H54 (cell line): Measurements from ENCODE around the gene PFKL.

Experiments
- DNase-seq: peaks from one replicate; pipeline ENCODE4 v3.0.0; 2011; ENCODE audit warnings: low spot score, mixed read lengths; ENCODE audit not compliant: insufficient read length
- FAIRE-seq: peaks from 3 replicates; lab custom pipeline; 2011; peaks lifted over from hg19 to GRCh38; lab: Jason Lieb, UNC
- POLR2A ChIP-seq: IDR thresholded peaks from 2 replicates; pipeline ENCODE4 v1.6.1; 2011; ENCODE audit warnings: low read depth, mild to moderate bottlenecking, low read length

PFKL gene

GRCh38 chr21:44299458-44300261 is at the start of gene PFKL:
Gene PFKL (plus strand): TSS chr21:44300053. CDS start chr21:44300106, 53 bp downstream.
- TF ChIP-seq POLR2A, result peak; percentile 90
- DNase-seq (peak; percentile 98), FAIRE-seq (no peak)

GRCh38 chr21:44253832-44254710 is 45.8 kb upstream of the PFKL start:
- DNase-seq, result no peak
- no peak for TF ChIP-seq POLR2A
- no peak for FAIRE-seq

- DNase-seq (peak; percentile 51), FAIRE-seq (no peak)
- no peak for TF ChIP-seq POLR2A
These were observed 44.3 kb upstream of the PFKL start for GRCh38 chr21:44255511-44255981.

GRCh38 chr21:44258056-44258725 is 41.7 kb upstream of the PFKL start:
- FAIRE-seq (no peak), DNase-seq (no peak)
- TF ChIP-seq POLR2A, result no peak

- no peak for DNase-seq
- no peak for FAIRE-seq
- no peak for TF ChIP-seq POLR2A
These were observed 40.7 kb upstream of the PFKL start for GRCh38 chr21:44259082-44259705.

GRCh38 chr21:44260066-44260465 is 39.8 kb upstream of the PFKL start:
- no peak for TF ChIP-seq POLR2A
- DNase-seq (no peak), FAIRE-seq (no peak)

- TF ChIP-seq POLR2A, result no peak
- FAIRE-seq (no peak), DNase-seq (no peak)
These were observed 38.8 kb upstream of the PFKL start for GRCh38 chr21:44260791-44261631.

- TF ChIP-seq POLR2A, result no peak
- DNase-seq (no peak), FAIRE-seq (no peak)
These were observed 38.1 kb upstream of the PFKL start, which contains the start of gene DNMT3L for GRCh38 chr21:44261675-44262295. Gene DNMT3L (minus strand): TSS chr21:44261897. CDS start chr21:44261259, 638 bp downstream.

GRCh38 chr21:44262338-44263056 is 37.4 kb upstream of the PFKL start:
- FAIRE-seq (no peak), DNase-seq (no peak)
- TF ChIP-seq POLR2A, result no peak

- FAIRE-seq, result no peak
- no peak for DNase-seq
- no peak for TF ChIP-seq POLR2A
These were observed 36.6 kb upstream of the PFKL start for GRCh38 chr21:44263221-44263760.

GRCh38 chr21:44263768-44264167 is 36.1 kb upstream of the PFKL start:
- no peak for TF ChIP-seq POLR2A
- FAIRE-seq (no peak), DNase-seq (no peak)

- FAIRE-seq (no peak), DNase-seq (no peak)
- no peak for TF ChIP-seq POLR2A
These were observed 34.1 kb upstream of the PFKL start for GRCh38 chr21:44265734-44266270.
